GM19351 (cell line): ENCODE measurements around the gene FSHR.
A peak's percentile ranks its signal among the peaks of the same experiment; 100 is the strongest.

Source experiments
- ATAC-seq: cut with Tn5 transposase; IDR thresholded peaks from one replicate; pipeline ENCODE4 v1.9.1; 2021; ENCODE audit warnings: mild to moderate bottlenecking, moderate library complexity; ENCODE audit not compliant: unreplicated experiment

FSHR gene

GRCh38 chr2:49033394-49034185 lies 120.7 kb downstream of the FSHR start:
- ATAC-seq, result no peak

- ATAC-seq, result no peak
Measured at GRCh38 chr2:49032936-49033335, 121.4 kb downstream of the FSHR start.

- no peak for ATAC-seq
Measured at GRCh38 chr2:49032126-49032525, 122.2 kb downstream of the FSHR start.

GRCh38 chr2:49029406-49029805 lies 124.9 kb downstream of the FSHR start:
- no peak for ATAC-seq

GRCh38 chr2:49028101-49028500 lies 126.2 kb downstream of the FSHR start:
- peak; percentile 93 for ATAC-seq

- ATAC-seq, result no peak
Measured at GRCh38 chr2:49026706-49027105, 127.6 kb downstream of the FSHR start.

- ATAC-seq, result no peak
Measured at GRCh38 chr2:49021271-49021670, 133.0 kb downstream of the FSHR start.

GRCh38 chr2:49005261-49005660 lies 149.1 kb downstream of the FSHR start:
- no peak for ATAC-seq

GRCh38 chr2:49004036-49004626 lies 150.2 kb downstream of the FSHR start:
- peak; percentile 72 for ATAC-seq

- no peak for ATAC-seq
Measured at GRCh38 chr2:49003201-49003600, 151.1 kb downstream of the FSHR start.

- ATAC-seq, result no peak
Measured at GRCh38 chr2:49002750-49003149, 151.6 kb downstream of the FSHR start.

- no peak for ATAC-seq
Measured at GRCh38 chr2:49000695-49001094, 153.6 kb downstream of the FSHR start.

- no peak for ATAC-seq
Measured at GRCh38 chr2:48998449-48998848, 155.9 kb downstream of the FSHR start.

- peak; percentile 52 for ATAC-seq
Measured at GRCh38 chr2:48993576-48993975, 160.7 kb downstream of the FSHR start.

- peak; percentile 46 for ATAC-seq
Measured at GRCh38 chr2:48991415-48992131, 162.7 kb downstream of the FSHR start.

GRCh38 chr2:48984922-48985321 lies 169.4 kb downstream of the FSHR start:
- ATAC-seq, result peak; percentile 12

- no peak for ATAC-seq
Measured at GRCh38 chr2:48983551-48983950, 170.8 kb downstream of the FSHR start.

GRCh38 chr2:48982887-48983435 lies 171.4 kb downstream of the FSHR start:
- no peak for ATAC-seq

GRCh38 chr2:48980846-48981245 lies 173.5 kb downstream of the FSHR start:
- no peak for ATAC-seq

GRCh38 chr2:48979691-48980090 lies 174.6 kb downstream of the FSHR start:
- ATAC-seq, result no peak

- ATAC-seq, result no peak
Measured at GRCh38 chr2:48978131-48978530, 176.2 kb downstream of the FSHR start.

- ATAC-seq, result no peak
Measured at GRCh38 chr2:48971801-48972200, 182.5 kb downstream of the FSHR start.
